ENCODE measurements around the gene LTBP1. TPM values are rescaled to one million over a fixed set of nuclear protein-coding genes. Genes with fewer than 3 reads are reported as not detected.

The LTBP1 gene
- total and polyA plus RNA-seq, 2 experiments from 2014 or later = 157 to 211 TPM

DNA sequence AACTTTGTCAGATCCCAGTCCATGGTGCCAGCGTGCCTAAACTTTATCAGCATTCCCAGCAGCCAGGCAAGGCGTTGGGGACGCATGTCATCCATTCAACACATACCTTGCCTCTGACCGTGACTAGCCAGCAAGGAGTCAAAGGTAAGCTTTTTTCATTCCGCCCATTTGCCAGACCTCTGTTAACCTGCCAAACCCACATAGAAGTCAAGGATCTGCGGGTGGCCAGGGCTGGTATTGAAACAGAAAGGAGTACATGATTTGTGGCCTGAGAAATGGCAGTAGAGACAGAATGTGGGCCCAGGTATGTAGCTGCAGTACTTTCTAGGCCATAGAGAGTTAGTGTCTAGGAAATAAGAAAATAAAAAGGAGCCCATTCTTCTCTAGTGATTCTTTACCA, 240.2 kb downstream of the LTBP1 start:
- peaks cover 3% of the 10 kb centered on the region; the same call in 1 of the 2 replicates for H3F3A ChIP-seq (ENCODE audit: insufficient read depth)
- TF ChIP-seq EZH2 (IDR thresholded peaks at IDR 0.05; ENCODE audit: insufficient read depth, poor library complexity, severe bottlenecking) (no peak), EZH2phosphoT487 (IDR thresholded peaks at IDR 0.05; ENCODE audit: insufficient read depth, low read depth) (no peak)
- no peak overlapping the region for H3K4me3 ChIP-seq
- no peaks in the 10 kb centered on the region for H3K9me2 ChIP-seq (ENCODE audit: insufficient read depth)
- no peak overlapping the region for H3K9ac ChIP-seq
- 89 to 90% methylated on average over 6 of the region's 6 CpGs for WGBS, 2 experiments (ENCODE audit: low coverage in 1 of 2, low lambda C conversion rate in 2 of 2, missing lambda C conversion rate in 2 of 2)
- no peaks in the 10 kb centered on the region for H4K20me1 ChIP-seq (ENCODE audit: insufficient read depth)
- H3K9me3 ChIP-seq (ENCODE audit: low read depth) = no peaks in the 10 kb centered on the region
- H3K79me2 ChIP-seq (ENCODE audit: insufficient read depth) = peaks cover 53% of the 10 kb centered on the region
- H3K4me1 ChIP-seq (ENCODE audit: insufficient read depth) = no peaks in the 10 kb centered on the region
- in situ Hi-C loops (cut with MboI) = no loop called here
- no peak overlapping the region for H2AFZ ChIP-seq
- no peaks in the 10 kb centered on the region for H3K27me3 ChIP-seq (replicated peaks; ENCODE audit: insufficient read depth)
- DNase-seq = no peak
- H3K27ac ChIP-seq = no peak overlapping the region
- H3K4me2 ChIP-seq (ENCODE audit: unreplicated experiment) = no peak overlapping the region
- H3K36me3 ChIP-seq (ENCODE audit: low read depth) = peaks cover 27% of the 10 kb centered on the region; the same call in 1 of the 2 replicates

DNA sequence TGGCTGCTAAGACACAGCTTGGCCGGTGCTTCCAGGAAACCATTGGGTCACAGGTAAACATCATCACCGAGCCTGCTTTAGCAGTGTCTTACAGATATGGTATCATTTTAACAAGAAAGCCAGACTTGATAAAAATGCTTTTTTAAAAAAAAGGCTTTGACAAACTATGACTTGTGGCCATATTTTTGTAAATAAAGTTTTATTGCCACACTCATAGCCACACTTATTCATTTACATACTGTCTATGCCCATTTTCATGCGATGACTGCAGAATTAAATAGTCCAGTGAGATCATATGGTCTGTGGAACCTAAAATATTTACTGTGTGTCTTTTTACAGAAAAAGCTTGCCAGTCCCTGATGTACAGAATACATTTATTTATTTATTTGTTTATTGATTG, 242.0 kb downstream of the LTBP1 start:
- no peak for TF ChIP-seq EZH2 (IDR thresholded peaks at IDR 0.05; ENCODE audit: insufficient read depth, poor library complexity, severe bottlenecking)
- TF ChIP-seq EZH2phosphoT487 (IDR thresholded peaks at IDR 0.05; ENCODE audit: insufficient read depth, low read depth) = no peak
- peaks cover 3% of the 10 kb centered on the region; the same call in 1 of the 2 replicates for H3F3A ChIP-seq (ENCODE audit: insufficient read depth)
- H3K4me1 ChIP-seq (ENCODE audit: insufficient read depth) = no peaks in the 10 kb centered on the region
- H3K36me3 ChIP-seq (ENCODE audit: low read depth) = peaks cover 32% of the 10 kb centered on the region; the same call in 1 of the 2 replicates
- H3K27ac ChIP-seq = no peak overlapping the region
- no peaks in the 10 kb centered on the region for H3K9me3 ChIP-seq (ENCODE audit: low read depth)
- peaks cover 36% of the 10 kb centered on the region for H3K79me2 ChIP-seq (ENCODE audit: insufficient read depth)
- H3K4me2 ChIP-seq (ENCODE audit: unreplicated experiment) = no peak overlapping the region
- H3K4me3 ChIP-seq = no peak overlapping the region
- 96% methylated on average over 3 of the region's 3 CpGs for WGBS, 2 experiments (ENCODE audit: low coverage in 1 of 2, low lambda C conversion rate in 2 of 2, missing lambda C conversion rate in 2 of 2)
- H3K9ac ChIP-seq = no peak overlapping the region
- in situ Hi-C loops (cut with MboI) = no loop called here
- H4K20me1 ChIP-seq (ENCODE audit: insufficient read depth) = no peaks in the 10 kb centered on the region
- DNase-seq = no peak
- no peak overlapping the region for H2AFZ ChIP-seq
- H3K27me3 ChIP-seq (replicated peaks; ENCODE audit: insufficient read depth) = no peaks in the 10 kb centered on the region
- H3K9me2 ChIP-seq (ENCODE audit: insufficient read depth) = no peaks in the 10 kb centered on the region

DNA sequence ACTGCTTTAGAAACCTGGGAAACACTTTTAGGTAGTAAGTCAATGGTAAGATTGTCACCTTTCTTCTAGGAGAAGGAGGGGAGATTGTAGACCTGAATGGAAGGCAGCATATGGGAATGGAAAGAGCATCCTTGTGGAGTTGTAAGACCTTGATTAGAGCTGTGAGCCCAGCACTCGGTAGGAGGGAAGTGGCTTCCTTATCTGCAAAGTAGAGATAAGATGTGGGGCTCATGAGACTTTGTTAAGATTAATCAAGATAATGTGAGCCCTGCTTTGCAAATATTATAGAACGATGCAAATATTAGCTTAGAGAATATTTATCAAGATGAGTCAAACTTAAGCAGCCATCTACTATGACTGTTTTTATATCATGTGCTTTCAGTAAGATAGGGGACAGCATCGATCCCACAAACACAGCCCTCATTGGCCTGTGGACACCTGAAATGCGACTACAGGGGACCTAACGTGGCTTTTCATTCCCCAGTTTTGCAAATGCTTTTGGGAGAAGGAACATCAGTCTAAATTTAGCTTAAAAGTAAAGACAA, 243.7 kb downstream of the LTBP1 start:
- Histone ChIP-seq H3K4me1 (ENCODE audit: insufficient read depth) (no peaks in the 10 kb centered on the region), H3K9ac (no peak overlapping the region), H3K27me3 (replicated peaks; ENCODE audit: insufficient read depth) (no peaks in the 10 kb centered on the region), H3K27ac (no peak overlapping the region), H2AFZ (no peak overlapping the region), H3K9me3 (ENCODE audit: low read depth) (no peaks in the 10 kb centered on the region), H3F3A (ENCODE audit: insufficient read depth) (peaks cover 2% of the 10 kb centered on the region; the same call in 1 of the 2 replicates), H4K20me1 (ENCODE audit: insufficient read depth) (no peaks in the 10 kb centered on the region), H3K79me2 (ENCODE audit: insufficient read depth) (peaks cover 20% of the 10 kb centered on the region), H3K4me3 (no peak overlapping the region), H3K4me2 (ENCODE audit: unreplicated experiment) (no peak overlapping the region), H3K36me3 (ENCODE audit: low read depth) (peaks cover 35% of the 10 kb centered on the region), H3K9me2 (ENCODE audit: insufficient read depth) (no peaks in the 10 kb centered on the region)
- 91% methylated on average over 5 of the region's 5 CpGs for WGBS, 2 experiments (ENCODE audit: low coverage in 1 of 2, low lambda C conversion rate in 2 of 2, missing lambda C conversion rate in 2 of 2)
- in situ Hi-C loops (cut with MboI) = no loop called here
- DNase-seq = no peak
- TF ChIP-seq EZH2phosphoT487 (IDR thresholded peaks at IDR 0.05; ENCODE audit: insufficient read depth, low read depth) (no peak), EZH2 (IDR thresholded peaks at IDR 0.05; ENCODE audit: insufficient read depth, poor library complexity, severe bottlenecking) (no peak)

DNA sequence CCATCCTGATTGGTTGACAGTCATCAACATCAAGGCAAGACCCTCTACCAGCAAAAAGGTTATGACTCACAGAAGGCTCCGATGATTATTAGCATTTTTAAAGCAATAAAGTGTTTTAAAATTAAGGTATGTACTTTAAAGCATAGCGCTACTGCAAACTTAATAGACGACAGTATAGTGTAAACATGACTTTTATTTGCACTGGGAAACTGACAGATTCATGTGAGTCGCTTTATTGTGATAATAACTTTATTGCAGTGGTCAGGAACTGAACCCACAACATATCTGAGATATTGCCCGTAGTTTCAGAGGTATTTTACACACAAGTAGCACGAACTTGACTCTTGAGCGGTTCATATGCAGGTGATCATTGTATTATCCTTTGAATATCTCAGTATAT, 249.1 kb downstream of the LTBP1 start:
- in situ Hi-C loops (cut with MboI) = no loop called here
- Histone ChIP-seq H3K27me3 (replicated peaks; ENCODE audit: insufficient read depth) (no peaks in the 10 kb centered on the region), H3K4me1 (ENCODE audit: insufficient read depth) (no peaks in the 10 kb centered on the region), H3K79me2 (ENCODE audit: insufficient read depth) (no peaks in the 10 kb centered on the region), H3K36me3 (ENCODE audit: low read depth) (peaks cover 17% of the 10 kb centered on the region), H3K9me3 (ENCODE audit: low read depth) (no peaks in the 10 kb centered on the region), H3F3A (ENCODE audit: insufficient read depth) (no peaks in the 10 kb centered on the region), H3K27ac (no peak overlapping the region), H3K4me3 (no peak overlapping the region), H2AFZ (no peak overlapping the region), H3K4me2 (ENCODE audit: unreplicated experiment) (no peak overlapping the region), H4K20me1 (ENCODE audit: insufficient read depth) (no peaks in the 10 kb centered on the region), H3K9ac (no peak overlapping the region), H3K9me2 (ENCODE audit: insufficient read depth) (no peaks in the 10 kb centered on the region)
- WGBS, 2 experiments (ENCODE audit: low coverage in 1 of 2, low lambda C conversion rate in 2 of 2, missing lambda C conversion rate in 2 of 2) = 96% methylated on average over 7 of the region's 7 CpGs
- no peak for DNase-seq
- no peak for TF ChIP-seq EZH2 (IDR thresholded peaks at IDR 0.05; ENCODE audit: insufficient read depth, poor library complexity, severe bottlenecking)
- TF ChIP-seq EZH2phosphoT487 (IDR thresholded peaks at IDR 0.05; ENCODE audit: insufficient read depth, low read depth) = no peak
